Measurements from ENCODE around the gene PIP4K2A.

GRCh38 chr10:22752272-22752889 lies 38.0 kb upstream of the PIP4K2A start:
- TF ChIP-seq CTCF (IDR thresholded peaks at IDR 0.05) (no peak), POLR2A (IDR thresholded peaks at IDR 0.05) (no peak)

Measured in body of pancreas (tissue), 4 donors.